ENCODE results near the gene SELPLG.

Gene SELPLG

DNA sequence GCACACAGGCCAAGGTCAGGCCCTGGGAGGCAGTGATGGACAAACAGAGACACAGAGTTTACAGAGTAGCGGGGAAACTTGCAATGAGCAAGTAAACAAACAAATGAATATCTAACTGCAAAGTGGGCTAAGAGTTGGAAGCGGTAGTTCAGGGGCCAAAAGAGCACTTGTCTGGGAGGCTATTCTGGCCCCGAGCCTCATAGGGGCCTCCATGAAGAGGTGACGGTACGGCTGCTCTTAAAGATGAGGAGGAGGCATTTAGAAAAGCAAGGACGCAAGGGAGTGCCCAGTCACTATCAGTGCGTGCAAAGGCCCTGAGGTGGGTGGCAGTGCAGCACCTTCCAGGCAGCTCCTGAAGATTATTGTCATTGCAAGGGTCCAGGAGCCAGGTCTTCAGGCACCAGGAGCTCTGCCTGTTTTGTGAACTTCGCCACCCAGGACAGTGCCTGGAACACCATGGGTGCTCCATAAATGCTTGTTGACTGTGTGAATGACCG lies 31.4 kb downstream of the SELPLG start:
- Histone ChIP-seq H3K79me2 (no peaks in the 10 kb centered on the region), H3K9me3 (ENCODE audit: control insufficient read depth, low read length) (no peaks in the 10 kb centered on the region), H3K36me3 (ENCODE audit: control insufficient read depth, insufficient read depth, low read length) (no peaks in the 10 kb centered on the region), H3K4me1 (peaks cover 3% of the 10 kb centered on the region), H3K4me2 (ENCODE audit: low read length) (no peak overlapping the region), H3K27me3 (ENCODE audit: control insufficient read depth, insufficient read depth, low read length) (no peaks in the 10 kb centered on the region), H3K4me3 (ENCODE audit: low read depth, low read length) (no peak overlapping the region), H2AFZ (no peak overlapping the region), H3K27ac (no peak overlapping the region), H3K9ac (no peak overlapping the region)
- TF ChIP-seq, protein P1, sequence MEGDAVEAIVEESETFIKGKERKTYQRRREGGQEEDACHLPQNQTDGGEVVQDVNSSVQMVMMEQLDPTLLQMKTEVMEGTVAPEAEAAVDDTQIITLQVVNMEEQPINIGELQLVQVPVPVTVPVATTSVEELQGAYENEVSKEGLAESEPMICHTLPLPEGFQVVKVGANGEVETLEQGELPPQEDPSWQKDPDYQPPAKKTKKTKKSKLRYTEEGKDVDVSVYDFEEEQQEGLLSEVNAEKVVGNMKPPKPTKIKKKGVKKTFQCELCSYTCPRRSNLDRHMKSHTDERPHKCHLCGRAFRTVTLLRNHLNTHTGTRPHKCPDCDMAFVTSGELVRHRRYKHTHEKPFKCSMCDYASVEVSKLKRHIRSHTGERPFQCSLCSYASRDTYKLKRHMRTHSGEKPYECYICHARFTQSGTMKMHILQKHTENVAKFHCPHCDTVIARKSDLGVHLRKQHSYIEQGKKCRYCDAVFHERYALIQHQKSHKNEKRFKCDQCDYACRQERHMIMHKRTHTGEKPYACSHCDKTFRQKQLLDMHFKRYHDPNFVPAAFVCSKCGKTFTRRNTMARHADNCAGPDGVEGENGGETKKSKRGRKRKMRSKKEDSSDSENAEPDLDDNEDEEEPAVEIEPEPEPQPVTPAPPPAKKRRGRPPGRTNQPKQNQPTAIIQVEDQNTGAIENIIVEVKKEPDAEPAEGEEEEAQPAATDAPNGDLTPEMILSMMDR (IDR thresholded peaks at IDR 0.05), result no peak

DNA sequence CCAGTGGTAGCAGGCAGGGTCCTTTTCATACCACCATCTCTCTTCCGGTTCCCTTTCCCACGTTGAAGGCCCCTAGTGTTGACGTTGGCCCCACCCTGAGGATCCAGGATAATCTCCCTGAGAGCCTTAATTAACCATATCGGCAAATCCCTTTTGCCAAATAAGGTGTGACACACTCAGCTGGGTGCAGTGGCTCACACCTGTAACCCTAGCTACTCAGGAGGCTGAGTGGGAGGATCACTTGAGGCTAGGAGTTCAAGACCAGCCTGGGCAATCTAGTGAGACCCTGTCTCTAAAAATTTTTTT lies 33.0 kb downstream of the SELPLG start:
- Histone ChIP-seq H3K4me1 (peaks cover 3% of the 10 kb centered on the region), H3K36me3 (ENCODE audit: control insufficient read depth, insufficient read depth, low read length) (no peaks in the 10 kb centered on the region)

GRCh38 chr12:108599948-108600701 lies 33.6 kb downstream of the SELPLG start:
- Histone ChIP-seq H3K4me2 (ENCODE audit: low read length) (no peak overlapping the region), H3K27ac (no peak overlapping the region), H2AFZ (no peak overlapping the region), H3K4me3 (ENCODE audit: low read depth, low read length) (no peak overlapping the region), H3K4me1 (peaks cover 3% of the 10 kb centered on the region), H3K9ac (no peak overlapping the region), H3K27me3 (ENCODE audit: control insufficient read depth, insufficient read depth, low read length) (no peaks in the 10 kb centered on the region), H3K9me3 (ENCODE audit: control insufficient read depth, low read length) (no peaks in the 10 kb centered on the region), H3K79me2 (no peaks in the 10 kb centered on the region), H3K36me3 (ENCODE audit: control insufficient read depth, insufficient read depth, low read length) (no peaks in the 10 kb centered on the region)
- TF ChIP-seq, protein P1 (IDR thresholded peaks at IDR 0.05), result no peak

More for the DNA sequence above, 33.0 kb downstream of the SELPLG start:
- H2AFZ ChIP-seq, result no peak overlapping the region
- H3K9me3 ChIP-seq (ENCODE audit: control insufficient read depth, low read length), result no peaks in the 10 kb centered on the region
- H3K27me3 ChIP-seq (ENCODE audit: control insufficient read depth, insufficient read depth, low read length), result no peaks in the 10 kb centered on the region
- no peak overlapping the region for H3K4me2 ChIP-seq (ENCODE audit: low read length)
- TF ChIP-seq, protein P1 (IDR thresholded peaks at IDR 0.05), result no peak
- no peaks in the 10 kb centered on the region for H3K79me2 ChIP-seq
- no peak overlapping the region for H3K9ac ChIP-seq
- no peak overlapping the region for H3K27ac ChIP-seq
- H3K4me3 ChIP-seq (ENCODE audit: low read depth, low read length), result no peak overlapping the region

- Histone ChIP-seq H3K4me3 (ENCODE audit: low read depth, low read length) (no peak overlapping the region), H3K9me3 (ENCODE audit: control insufficient read depth, low read length) (no peaks in the 10 kb centered on the region), H3K4me1 (peaks cover 2% of the 10 kb centered on the region), H3K9ac (no peak overlapping the region), H3K27me3 (ENCODE audit: control insufficient read depth, insufficient read depth, low read length) (no peaks in the 10 kb centered on the region), H3K4me2 (ENCODE audit: low read length) (no peak overlapping the region), H3K27ac (no peak overlapping the region), H2AFZ (no peak overlapping the region), H3K79me2 (no peaks in the 10 kb centered on the region), H3K36me3 (ENCODE audit: control insufficient read depth, insufficient read depth, low read length) (no peaks in the 10 kb centered on the region)
- TF ChIP-seq, protein P1 (IDR thresholded peaks at IDR 0.05), result no peak
Observed at GRCh38 chr12:108599541-108599940, 34.2 kb downstream of the SELPLG start.
